GM21717 (cell line): ENCODE measurements around the gene PTMA.

Source experiments
- ATAC-seq: cut with Tn5 transposase; IDR thresholded peaks from one replicate; pipeline ENCODE4 v1.9.1; 2021; ENCODE audit warnings: mild to moderate bottlenecking, moderate library complexity; ENCODE audit not compliant: unreplicated experiment

The PTMA gene

DNA sequence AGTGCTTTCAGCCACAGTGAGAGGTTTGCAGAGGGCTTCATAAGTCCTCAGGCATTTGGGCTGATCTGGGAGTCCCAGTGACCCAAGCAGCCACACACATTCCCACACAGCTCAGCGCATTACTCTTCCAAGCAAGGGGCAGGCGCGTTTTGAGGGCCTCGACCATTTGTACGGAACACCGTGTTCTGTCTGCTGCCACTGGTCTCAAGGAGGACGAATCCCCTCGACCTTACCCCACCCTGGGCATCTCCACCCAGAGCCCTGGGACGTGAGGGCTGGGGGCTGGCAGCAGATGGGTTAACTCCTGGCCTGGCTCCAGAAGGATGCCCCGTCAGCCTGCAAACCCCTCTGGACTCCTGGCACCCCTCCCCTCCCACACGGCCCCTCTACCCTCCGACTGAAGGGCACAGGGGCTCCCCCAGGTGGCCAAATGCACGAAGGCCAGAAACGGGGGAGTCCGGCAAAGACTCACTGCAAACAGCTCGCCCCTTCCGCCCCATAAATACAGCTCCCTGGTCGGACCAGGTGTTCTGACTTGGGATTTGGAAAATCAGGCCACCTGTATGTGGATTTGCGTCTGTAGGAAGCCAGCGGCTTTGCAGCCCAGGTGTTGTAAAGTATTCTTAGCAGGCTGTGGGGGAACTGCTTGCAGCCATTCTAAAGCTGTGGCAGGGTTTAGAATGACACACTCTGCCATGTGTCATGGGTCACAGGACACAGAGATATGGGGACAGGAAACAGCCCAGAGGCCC, 33.6 kb upstream of the PTMA start:
- no peak for ATAC-seq

GRCh38 chr2:231676243-231676642, 32.1 kb upstream of the PTMA start:
- no peak for ATAC-seq

DNA sequence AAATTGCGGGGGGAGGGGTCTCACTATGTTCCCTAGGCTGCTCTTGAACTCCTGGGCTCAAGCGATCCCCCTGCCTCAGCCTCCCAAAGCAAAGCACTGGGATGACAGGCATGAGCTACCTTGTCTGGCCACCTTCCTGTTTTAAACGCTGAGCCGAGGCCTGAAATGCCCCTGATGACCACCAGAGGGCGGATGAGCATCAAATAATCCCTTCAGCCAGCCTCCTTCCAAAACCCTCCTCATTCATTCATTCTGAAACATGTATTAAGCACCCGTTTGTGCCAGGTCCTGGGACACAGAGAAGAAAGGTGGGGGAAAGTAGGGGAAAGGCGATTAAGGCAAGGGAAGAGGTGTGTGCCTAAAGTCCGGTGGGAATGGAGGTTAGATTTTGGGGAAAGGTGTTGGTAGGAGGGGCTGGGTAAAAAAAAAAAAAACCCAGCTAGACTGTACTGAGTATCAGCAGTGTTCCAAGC, 30.7 kb upstream of the PTMA start:
- ATAC-seq: no peak

GRCh38 chr2:231679908-231680284, 28.4 kb upstream of the PTMA start:
- ATAC-seq: no peak

GRCh38 chr2:231680285-231680991, 27.9 kb upstream of the PTMA start:
- no peak for ATAC-seq

- peak; percentile 58 for ATAC-seq
Measured at GRCh38 chr2:231680992-231681852, 27.1 kb upstream of the PTMA start.

GRCh38 chr2:231682603-231683291, 25.6 kb upstream of the PTMA start:
- ATAC-seq: no peak

DNA sequence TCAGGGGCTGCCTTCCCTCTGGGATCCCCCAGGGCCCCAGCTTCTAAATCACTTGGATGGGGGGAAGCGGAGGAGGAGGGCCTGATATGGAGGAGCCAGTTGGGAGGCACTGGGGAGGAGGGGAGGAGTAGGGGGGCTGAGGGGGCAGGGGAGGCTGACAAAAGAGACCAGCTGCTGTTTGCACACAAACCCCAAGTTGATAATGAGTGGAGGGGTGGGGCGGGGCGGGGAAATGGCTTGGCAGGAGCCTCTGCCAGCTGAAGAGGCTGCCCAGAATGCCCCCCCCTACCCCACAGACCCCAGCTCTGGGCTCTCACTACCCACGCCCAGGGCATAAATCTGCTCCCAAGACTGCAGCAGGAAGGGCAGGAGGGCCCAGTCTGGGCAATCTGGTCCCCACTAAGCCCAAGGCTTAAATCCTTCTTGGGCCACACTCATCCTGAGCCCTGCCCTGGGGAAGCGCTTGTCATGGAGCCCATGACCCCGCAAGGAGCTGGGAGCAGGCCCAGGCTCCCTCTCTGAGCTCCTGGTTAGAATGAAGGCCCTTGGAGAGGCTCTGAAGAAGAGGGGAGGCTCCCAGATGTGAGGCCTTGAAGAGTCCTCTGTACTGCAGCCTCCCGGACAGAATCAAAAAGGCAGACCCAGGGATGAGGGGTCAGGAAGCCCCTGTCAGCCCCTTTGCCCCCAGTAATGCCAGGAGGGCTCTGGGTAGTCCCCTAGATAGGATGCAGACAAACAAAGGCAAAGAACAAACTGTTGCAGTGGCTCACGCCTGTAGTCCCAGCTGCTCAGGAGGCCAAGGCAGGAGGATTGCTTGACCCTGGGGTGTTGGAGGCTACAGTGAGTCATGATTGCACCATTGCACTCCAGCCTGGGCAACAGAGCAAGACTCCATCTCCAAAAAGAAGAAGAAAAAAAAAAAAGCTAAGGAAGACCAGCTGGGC, 24.8 kb upstream of the PTMA start:
- ATAC-seq: no peak

- no peak for ATAC-seq
Measured at GRCh38 chr2:231684314-231685223, 23.8 kb upstream of the PTMA start.

GRCh38 chr2:231685349-231686191, 22.8 kb upstream of the PTMA start:
- no peak for ATAC-seq

DNA sequence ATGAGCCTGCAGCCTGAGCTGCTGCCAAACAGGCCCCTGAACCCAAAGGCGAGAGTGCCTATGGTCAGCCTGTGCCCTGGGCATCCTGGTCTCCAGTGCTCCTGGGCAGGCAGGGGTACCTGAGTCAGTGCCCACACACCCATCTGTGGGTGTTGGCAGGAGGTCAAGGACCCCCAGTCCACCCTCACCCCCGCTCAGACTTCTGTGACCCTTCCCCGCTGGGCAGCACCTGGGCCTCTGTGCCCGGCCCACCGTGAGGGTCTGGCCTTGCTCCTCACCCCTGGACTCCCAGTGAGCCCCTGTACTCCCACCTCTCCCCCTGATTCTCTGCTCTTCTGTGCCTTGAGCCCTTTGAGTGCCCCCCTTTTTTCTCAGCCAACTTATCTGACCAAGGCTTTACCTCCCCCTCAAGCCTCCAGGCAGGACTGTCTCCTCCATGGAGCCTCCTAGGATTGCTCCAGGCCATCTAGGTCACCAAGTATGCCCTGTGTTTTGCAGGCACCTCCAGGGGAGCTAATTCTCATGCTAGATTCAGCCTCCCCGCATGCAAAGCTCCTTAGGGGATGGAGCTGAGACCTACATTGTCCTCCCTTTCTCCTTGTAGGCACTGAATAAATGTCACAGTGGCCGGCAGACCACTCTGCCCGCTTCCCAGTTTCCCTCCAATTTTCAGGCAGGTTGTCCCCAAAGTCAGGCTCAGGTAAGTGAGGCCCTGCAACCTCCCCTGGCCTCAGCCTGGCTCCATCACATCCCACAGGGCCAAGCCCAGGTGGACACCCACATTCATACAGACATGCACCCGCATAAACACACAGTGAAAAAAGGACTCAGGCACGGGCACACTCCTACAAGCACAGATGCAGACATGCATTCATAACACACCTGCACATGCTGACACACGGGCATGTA, 21.9 kb upstream of the PTMA start:
- no peak for ATAC-seq

DNA sequence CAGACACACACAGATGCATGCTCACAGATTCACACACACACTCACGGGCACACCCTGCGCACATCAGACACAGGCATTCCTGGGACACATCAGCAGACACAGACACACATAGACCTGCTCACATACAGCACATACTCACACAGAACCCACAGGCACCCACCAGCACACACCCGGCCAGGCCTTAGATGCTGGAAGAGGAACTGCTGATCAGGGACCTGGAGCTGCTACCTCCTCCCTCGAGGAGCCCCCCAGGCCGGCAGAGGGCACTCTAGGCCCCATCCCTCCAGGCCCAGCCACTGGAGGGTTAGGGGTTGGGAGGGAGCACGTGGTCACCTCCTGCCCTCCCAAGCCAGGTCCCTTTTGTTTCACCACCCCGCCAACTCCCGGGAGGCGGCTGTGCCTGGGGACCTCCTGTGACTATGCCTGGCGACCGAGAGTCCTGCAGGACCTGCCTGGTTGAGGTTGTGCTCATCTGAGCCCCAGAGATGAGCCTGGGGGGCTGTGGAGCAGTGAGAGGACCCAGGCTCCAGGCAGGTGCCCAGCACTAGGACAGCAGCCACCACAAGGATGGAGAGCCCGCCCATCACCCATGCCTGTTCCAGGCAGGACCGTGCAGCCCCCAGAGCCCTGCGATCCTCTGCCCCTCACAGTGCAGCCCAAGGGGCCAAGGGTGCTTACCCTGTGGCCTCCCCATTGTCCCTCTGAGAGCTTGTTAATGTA, 21.0 kb upstream of the PTMA start:
- ATAC-seq: peak; percentile 60

DNA sequence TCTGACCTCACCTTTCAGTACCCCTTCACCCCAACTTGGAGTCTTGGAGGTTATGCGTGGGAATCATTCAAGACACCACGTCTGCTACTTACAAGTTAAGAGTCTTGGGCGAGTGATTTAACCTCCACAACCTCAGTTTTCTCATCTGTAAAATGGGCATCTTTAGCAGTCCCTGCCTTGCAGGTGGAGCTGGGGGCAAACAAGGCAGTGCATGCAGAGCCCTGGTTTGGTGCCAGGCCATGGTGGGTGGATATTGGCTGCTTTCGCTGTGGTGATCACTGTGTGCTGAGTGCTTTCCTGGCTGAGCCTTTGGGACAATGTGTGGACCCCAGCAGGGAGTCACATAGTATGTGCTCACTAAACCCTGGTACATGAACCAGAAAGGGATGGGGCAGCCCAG, 20.4 kb upstream of the PTMA start:
- no peak for ATAC-seq

- ATAC-seq: no peak
Measured at GRCh38 chr2:231688719-231689118, 19.6 kb upstream of the PTMA start.

- no peak for ATAC-seq
Measured at GRCh38 chr2:231689124-231689893, 19.0 kb upstream of the PTMA start.
